ENCODE results near the gene NOL3. TPM values are rescaled to one million over a fixed set of nuclear protein-coding genes. Genes with fewer than 3 reads are reported as not detected.

Gene NOL3
- total and polyA plus RNA-seq, 2 of the 13 experiments (the other 11 are each of a cell fraction or from before 2014, with no cell fraction given), result 5.7 to 20.5 TPM

GRCh38 chr16:67191995-67192681, 21.8 kb downstream of the NOL3 start, which contains the start of gene E2F4 (continued):
- TF ChIP-seq KDM6A (CRISPR knock-in tag; IDR thresholded peaks at IDR 0.05; ENCODE audit: low read depth) (no peak), TOPORS (CRISPR knock-in tag; IDR thresholded peaks at IDR 0.05) (peak; percentile 69; the same call in 1 of the 2 replicates), MLX (CRISPR knock-in tag; IDR thresholded peaks at IDR 0.05) (peak; percentile 30; the same call in 1 of the 2 replicates), ELF3 (CRISPR knock-in tag; IDR thresholded peaks at IDR 0.05) (peak; percentile 96), KIAA2018 (CRISPR knock-in tag; IDR thresholded peaks at IDR 0.05; ENCODE audit: borderline replicate concordance) (no peak), SALL2 (CRISPR knock-in tag; IDR thresholded peaks at IDR 0.05) (peak; percentile 95), RXRB (CRISPR knock-in tag; IDR thresholded peaks at IDR 0.05; ENCODE audit: borderline replicate concordance) (peak; percentile 55), ZFP91 (CRISPR knock-in tag; IDR thresholded peaks at IDR 0.05; ENCODE audit: borderline replicate concordance) (peak; percentile 44; the same call in 1 of the 2 replicates), TEF (CRISPR knock-in tag; IDR thresholded peaks at IDR 0.05) (0 out of 2 replicates have a peak, but pooled peaks have one; percentile 38), TCF7 (IDR thresholded peaks at IDR 0.05; ENCODE audit: low read depth) (no peak), ZNF275 (CRISPR knock-in tag; IDR thresholded peaks at IDR 0.05; ENCODE audit: borderline replicate concordance) (peak; percentile 72; the same call in 1 of the 2 replicates), ZNF441 (CRISPR knock-in tag; IDR thresholded peaks at IDR 0.05; ENCODE audit: borderline replicate concordance) (peak; percentile 87), KAT8 (CRISPR knock-in tag; IDR thresholded peaks at IDR 0.05) (peak; percentile 98), ZNF556 (CRISPR knock-in tag; IDR thresholded peaks at IDR 0.05; ENCODE audit: borderline replicate concordance) (peak; percentile 51), AHR (CRISPR knock-in tag; IDR thresholded peaks at IDR 0.05) (no peak; the same call in 1 of the 2 replicates), KAT7 (CRISPR knock-in tag; IDR thresholded peaks at IDR 0.05; ENCODE audit: borderline replicate concordance) (0 out of 2 replicates have a peak, but pooled peaks have one; percentile 45)
